GM19351 (cell line): ENCODE data around the gene ATAD3B.

Source experiments
- ATAC-seq: cut with Tn5 transposase; IDR thresholded peaks from one replicate; pipeline ENCODE4 v1.9.1; 2021; ENCODE audit warnings: mild to moderate bottlenecking, moderate library complexity; ENCODE audit not compliant: unreplicated experiment

Gene ATAD3B

DNA sequence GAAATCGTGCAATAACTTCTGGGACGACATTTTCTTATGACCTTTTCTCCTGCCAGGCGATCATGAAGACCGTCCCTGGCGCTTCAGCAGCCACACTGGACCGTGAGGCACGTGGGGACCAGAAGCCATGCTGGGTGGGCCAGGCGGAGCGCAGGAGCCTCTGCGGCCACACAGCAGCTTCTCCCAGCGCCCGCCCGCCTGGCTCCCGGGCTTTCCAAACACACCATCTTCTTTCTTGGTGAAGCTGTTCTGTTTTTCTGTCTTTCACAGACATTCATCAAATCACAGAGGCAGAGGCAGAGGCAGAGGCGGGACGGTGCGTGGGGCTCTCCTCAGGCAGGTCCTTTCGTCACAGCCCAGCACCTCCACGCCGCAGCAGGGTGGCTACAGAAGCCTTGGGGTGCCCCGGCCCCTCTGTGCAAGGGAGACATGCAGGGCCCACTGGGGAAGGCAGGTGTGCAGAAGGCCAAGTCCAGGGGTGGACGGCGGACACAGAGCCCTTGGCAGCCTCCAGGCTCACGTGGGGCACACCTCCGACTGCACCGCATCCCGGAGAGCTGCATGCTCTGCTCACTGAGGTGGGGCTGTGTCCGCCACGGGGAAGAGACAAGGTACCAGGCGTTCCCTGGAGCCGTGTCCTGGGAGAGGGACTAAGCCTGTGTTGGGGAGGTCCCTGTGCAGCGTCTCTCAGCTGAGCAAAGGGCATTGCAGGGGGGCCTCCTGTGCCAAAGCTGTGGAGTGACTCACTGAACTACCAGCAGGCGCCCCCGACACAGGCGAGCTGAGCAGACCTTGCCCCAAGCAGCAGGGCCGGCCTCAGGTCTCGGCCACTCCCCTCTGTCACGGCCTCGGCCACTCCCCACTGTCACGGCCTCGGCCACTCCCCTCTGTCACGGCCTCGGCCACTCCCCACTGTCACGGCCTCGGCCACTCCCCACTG, 71.5 kb downstream of the ATAD3B start:
- ATAC-seq = no peak

DNA sequence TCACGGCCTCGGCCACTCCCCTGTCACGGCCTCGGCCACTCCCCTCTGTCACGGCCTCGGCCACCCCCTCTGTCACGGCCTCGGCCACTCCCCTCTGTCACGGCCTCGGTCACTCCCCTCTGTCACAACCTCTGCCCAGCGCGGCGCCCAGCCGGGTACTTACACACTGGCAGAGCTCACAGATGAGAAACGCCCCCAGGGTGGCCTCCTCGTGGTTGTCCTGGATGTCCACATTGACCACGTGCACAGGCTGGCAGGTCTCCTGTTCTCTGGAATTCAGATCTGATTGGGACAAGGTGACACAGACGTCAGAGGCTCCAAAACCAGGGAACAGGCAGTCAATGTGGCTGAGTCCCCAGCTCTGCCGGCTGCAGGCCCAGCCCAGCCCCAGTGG, 72.1 kb downstream of the ATAD3B start:
- no peak for ATAC-seq

DNA sequence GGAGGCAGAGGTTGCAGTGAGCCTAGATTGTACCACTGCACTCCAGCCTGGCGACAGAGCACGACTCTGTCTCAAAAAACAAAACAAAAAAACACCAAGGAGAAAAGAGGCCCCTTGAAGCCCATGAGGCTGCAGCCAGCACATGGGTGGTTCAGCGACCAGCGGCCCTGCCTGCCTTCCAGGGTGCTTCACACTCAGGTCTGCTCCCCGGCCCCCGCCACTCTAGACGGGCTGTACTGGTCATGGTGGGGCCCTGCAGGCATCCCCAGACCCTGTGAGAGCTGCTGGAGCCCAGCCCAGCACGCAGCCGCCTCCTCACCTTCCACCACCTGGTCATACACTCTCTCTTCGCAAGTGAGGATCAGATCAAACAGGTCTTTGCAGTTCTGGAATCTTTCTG, 73.0 kb downstream of the ATAD3B start:
- ATAC-seq = no peak
